Measurements from ENCODE around the gene ALOX5. TPM values are rescaled to one million over a fixed set of nuclear protein-coding genes. Genes with fewer than 3 reads are reported as not detected.

ALOX5 gene
- total RNA-seq, 1 experiment from 2014 or later = not detected

DNA sequence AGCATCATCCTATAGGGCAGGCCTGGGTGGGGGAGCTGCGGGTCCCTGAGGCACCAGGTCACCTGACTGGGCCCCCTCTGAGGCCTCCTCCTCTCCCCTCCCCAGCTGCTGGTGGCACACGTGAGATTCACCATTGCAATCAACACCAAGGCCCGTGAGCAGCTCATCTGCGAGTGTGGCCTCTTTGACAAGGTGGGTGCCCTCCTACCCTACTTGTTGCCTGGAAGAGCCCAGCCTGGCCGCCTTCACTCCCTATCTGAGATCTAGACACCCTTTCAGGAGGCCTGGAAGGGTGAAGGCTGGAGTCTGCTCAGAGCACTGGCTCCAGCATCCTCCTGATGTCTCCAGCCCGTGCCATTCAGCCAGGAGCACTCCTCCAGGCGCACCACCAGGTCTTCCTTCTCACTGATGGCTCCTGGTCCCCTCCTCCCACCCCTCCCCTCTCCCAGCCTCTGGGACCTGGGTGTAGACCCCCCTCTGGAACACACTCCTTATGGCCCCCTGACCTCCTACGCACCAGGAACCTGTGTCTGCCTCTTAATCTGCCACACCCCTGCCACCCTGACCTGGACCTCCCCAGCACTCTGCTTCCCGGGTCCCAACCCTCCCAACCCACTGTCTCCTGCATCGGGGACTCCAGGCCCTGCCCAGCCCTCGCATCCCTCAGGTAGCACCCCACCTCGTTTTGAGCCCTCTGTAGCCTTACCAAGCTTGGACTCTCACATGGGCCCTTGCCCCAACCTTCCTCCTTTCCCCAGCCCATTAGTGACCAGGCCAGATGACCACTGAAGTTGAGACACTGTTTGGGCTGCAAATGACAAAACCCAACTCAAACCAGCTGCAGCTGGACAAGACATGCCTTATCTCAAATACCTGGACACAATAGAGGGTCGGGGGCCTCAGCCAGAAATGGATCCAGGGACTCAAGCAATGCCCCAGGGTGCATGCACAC, 67.5 kb downstream of the ALOX5 start:
- no peak for DNase-seq (ENCODE audit: extremely low read depth, low read depth)

DNA sequence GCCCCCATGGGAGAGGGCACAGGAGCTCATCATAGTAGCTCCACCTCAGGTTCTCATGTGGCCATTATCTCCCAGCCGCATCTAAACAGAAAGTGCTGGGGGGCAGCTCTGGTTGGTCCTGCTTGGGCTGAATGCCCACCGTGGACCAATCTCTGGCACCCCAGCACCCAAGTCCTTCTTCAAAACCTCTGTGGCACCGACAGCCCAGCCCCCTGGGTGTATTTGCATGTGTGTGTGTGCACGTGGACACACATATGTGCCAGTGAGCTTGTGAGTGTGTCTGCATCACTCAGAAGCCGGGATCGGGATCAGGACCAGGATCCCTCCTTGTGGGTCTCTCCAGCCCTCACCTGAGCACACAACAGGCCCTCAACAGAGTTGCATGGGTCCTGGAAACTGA, 68.2 kb downstream of the ALOX5 start:
- no peak for DNase-seq (ENCODE audit: extremely low read depth, low read depth)

DNA sequence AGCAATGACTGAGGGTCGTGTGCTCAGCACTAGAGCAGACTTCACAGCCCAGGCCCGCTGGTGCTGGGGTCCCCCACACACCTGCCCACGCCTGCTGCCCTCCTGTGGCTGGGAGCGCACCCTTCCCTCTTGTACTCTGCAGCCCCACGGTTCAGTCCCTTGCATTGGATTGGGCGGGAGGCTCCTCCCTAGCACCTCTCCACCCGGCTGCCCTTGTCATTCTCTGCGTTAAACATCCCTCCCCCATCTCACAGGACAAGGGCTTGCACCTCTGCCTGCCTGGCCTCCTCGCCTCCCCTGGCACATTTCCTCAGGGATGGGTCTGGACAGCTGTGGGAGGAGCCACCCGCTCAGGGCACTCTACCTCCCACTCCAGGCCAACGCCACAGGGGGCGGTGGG, 68.6 kb downstream of the ALOX5 start:
- no peak for DNase-seq (ENCODE audit: extremely low read depth, low read depth)

DNA sequence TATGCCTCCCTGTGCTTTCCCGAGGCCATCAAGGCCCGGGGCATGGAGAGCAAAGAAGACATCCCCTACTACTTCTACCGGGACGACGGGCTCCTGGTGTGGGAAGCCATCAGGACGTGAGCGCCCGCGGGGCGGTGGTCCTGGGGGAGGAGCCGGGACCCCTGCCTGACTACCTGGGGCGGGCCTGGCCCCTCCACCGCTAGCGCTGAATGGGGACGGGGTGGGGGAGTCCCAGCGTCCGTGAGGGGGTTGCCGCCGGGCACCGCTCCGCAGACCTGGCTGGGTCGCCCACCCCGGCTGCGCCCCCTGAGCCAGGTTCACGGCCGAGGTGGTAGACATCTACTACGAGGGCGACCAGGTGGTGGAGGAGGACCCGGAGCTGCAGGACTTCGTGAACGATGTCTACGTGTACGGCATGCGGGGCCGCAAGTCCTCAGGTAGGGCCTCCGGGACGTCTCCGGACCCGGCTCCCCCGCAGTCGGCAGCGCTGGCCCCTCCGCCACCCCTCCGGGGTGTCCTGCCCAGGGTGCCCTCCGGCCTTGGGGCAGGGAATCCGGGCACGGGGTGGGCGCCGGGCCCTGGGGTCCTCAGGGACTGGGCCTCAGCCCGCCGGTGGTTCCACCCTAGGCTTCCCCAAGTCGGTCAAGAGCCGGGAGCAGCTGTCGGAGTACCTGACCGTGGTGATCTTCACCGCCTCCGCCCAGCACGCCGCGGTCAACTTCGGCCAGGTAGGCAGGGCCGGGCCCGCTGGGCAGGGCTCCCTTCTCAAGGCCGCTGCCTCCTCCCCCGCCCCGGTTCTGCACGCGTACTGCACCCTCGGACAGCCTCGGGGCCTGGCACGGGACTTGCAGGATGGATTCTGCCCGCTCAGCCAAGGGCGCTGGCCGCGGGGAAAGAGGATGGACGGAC, 69.3 kb downstream of the ALOX5 start:
- DNase-seq (ENCODE audit: extremely low read depth, low read depth) = no peak

DNA sequence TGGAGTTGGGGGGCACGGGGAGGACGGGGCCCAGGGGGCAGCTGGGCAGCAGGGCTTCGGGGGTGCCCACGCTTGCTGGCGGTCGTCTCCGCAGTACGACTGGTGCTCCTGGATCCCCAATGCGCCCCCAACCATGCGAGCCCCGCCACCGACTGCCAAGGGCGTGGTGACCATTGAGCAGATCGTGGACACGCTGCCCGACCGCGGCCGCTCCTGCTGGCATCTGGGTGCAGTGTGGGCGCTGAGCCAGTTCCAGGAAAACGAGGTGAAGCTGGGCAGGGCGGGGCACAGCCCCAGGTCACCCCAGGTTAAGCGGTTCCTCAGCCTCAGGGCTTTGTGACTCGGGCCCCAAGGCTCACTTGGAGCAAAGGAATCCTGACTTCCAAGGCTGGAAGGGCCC, 70.0 kb downstream of the ALOX5 start:
- DNase-seq (ENCODE audit: extremely low read depth, low read depth) = no peak

DNA sequence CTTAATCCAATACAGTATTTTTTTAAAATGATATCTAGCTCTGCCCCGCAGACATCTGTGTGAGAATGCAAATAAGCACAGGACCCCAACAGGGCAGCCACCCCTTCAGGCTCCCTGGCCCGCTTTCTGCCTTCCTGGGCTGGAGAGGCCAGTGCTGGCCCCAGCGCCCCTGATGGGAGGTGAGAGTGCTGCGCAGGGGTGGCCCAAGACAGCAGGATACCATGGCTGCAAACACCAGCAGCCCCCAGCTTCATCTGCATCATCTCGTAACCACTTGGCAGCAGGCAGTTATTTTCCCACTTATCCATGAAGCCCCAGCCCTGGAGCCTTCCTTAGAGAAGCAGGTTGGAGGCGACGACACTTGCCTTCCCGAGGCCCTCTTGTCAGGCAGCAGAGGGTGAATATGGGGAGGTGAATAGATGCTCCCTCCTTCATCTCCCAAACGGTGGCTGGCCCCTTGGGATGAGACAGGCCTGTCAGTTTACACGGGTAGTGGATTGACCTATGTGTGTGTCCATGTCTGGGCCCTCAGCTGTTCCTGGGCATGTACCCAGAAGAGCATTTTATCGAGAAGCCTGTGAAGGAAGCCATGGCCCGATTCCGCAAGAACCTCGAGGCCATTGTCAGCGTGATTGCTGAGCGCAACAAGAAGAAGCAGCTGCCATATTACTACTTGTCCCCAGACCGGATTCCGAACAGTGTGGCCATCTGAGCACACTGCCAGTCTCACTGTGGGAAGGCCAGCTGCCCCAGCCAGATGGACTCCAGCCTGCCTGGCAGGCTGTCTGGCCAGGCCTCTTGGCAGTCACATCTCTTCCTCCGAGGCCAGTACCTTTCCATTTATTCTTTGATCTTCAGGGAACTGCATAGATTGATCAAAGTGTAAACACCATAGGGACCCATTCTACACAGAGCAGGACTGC, 71.2 kb downstream of the ALOX5 start:
- DNase-seq (ENCODE audit: extremely low read depth, low read depth) = no peak

DNA sequence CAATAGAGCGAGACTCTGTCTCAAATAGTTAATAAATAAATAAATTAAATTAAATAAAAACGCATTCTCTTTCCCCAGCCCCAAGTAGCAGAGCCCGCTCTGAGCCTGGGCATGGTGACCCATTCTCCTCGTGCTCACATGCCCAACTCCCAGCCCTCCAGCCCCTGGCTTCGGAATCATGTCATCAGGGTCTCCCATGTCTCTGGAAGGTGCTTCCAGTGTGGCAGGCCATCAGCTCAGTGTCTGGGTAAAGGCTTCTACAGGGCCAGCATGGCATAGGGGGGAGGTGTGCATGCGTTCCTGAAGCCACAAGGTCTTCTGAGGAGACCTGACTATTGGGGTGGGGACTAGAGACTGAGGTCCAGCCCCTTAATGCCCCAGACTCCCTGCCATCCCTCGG, 72.8 kb downstream of the ALOX5 start:
- no peak for DNase-seq (ENCODE audit: extremely low read depth, low read depth)

DNA sequence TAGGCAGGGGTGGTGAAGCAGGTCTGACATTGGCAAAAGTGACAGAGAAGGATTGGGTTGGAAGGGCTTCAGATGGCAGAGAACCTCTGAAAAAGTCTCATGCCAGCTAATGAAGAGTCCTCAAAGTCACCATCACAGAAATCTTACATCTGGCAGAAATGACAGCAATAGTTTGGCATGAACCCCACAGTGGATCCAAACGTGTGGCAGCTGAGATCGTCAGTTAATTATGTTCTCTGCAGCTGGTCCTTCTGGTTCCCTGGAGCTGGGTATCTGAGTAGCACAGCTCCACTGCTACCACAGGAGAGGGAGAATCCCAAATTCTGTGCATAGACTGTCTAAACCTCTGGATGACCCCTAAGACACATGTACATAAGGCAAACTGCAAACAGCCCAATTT, 73.4 kb downstream of the ALOX5 start:
- DNase-seq (ENCODE audit: extremely low read depth, low read depth) = no peak

DNA sequence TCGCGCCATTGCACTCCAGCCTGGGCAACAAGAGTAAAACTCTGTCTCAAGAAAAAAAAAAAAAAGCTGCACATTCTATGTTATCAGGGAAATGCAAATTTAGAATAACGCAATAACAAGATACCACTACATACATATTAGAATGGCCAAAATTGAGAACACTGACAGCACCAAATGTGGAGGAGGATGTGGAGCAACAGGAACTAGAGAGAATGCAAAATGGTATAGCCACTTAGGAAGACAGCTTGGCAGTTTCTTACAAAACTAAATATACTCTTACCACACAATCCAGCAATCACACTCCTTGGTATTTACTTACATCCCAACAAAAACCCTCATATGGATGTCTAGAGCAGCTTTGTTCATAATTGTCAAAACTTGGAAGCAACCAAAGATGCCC, 76.8 kb downstream of the ALOX5 start:
- no peak for DNase-seq (ENCODE audit: extremely low read depth, low read depth)

DNA sequence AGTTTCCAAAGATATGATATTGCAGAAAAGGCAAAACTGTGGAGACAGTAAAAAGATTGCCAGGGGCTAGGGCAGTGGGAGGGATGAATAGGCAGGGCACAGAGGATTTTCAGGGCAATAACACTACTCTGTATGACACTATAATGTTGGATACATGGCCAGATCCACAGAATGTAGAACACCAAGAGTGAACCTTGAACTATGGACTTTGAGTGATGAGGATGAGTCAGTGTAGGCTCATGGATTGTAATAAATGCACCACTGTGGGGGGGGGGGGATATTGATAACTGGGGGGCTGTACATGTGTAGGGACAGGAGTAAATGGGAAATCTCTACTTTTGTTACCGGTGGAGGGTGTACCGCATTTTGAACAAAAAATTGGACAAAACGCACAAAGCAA, 77.4 kb downstream of the ALOX5 start:
- no peak for DNase-seq (ENCODE audit: extremely low read depth, low read depth)

DNA sequence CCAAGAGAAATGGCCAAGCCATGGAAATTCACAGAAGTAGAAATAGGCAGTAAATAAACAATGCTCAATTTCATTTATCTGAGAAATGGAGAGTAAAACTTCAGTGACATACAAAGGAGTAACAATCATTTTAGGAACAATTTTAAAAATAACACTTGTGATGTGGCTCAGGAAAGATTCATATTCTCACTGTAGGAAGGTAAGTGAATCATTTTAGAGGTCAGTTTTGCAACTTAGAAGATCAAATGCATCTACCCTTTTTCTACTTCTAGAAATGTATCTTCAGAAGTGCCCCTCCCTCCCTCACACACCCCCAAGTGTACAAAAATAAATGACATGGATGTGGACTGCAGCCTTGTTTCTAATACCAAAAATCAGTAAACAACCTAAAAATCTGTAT, 78.3 kb downstream of the ALOX5 start:
- no peak for DNase-seq (ENCODE audit: extremely low read depth, low read depth)

DNA sequence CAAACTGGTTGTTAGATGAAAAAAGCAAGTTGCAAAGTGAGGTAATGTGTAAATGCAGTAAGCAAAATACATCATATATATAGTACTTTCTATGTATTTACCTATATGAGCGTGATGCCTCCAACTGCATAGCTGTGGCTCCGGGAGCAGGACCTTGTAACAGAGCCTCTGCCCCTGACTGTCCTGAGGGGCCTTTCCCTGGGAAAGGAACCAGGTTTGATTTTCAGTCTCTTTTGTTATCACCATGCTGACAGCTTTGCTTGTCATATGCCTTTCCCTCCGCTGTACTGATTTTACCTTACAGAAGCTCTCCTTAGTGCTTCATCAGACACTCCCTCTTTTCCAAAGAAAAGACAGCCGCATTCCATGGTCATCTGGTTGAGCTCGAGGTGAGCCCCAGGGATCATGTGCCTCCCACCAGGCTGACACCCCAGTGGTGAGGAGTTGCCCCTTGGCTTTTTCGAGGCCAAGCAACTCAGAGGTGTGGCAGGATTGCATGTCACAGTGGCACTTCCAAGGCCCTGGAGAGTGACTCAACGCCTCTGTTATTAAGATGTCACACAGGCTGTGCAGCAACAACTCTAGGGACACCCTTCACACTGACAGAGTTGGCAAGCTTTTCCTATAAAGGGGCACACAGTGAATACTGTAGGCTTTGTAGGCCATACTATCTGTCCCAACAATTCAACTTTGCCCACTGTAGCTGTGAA, 78.9 kb downstream of the ALOX5 start:
- DNase-seq (ENCODE audit: extremely low read depth, low read depth) = no peak

DNA sequence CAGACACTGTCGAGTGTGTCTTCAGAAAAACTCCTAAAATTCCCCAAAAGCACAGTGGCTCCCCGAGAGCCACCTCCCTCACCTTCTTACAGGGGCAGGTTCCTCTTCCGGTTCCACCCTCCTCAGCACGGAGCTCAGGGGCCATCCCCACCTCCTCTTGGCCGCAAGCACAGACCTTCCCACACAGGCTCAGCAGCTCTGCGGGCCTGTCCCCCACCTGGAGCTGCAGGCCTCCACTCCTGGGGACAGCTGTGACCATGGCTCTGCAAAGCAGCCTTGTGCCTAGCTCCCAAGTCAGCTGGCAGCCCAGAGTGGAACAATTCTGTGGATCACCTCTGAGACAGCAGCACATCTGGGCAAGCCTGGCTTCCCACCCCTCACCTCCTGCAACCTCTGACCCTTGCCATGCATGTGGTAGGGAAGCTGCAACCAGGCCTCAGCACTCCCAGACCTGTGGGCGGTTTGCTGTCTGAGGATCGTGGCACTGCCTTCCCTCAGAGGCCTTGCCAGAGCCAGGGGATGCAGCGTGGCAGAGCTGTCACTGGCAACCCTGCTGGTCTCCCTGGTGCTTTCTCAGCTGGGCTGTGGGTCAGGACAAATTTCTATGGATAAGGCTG, 79.7 kb downstream of the ALOX5 start:
- DNase-seq (ENCODE audit: extremely low read depth, low read depth) = no peak

DNA sequence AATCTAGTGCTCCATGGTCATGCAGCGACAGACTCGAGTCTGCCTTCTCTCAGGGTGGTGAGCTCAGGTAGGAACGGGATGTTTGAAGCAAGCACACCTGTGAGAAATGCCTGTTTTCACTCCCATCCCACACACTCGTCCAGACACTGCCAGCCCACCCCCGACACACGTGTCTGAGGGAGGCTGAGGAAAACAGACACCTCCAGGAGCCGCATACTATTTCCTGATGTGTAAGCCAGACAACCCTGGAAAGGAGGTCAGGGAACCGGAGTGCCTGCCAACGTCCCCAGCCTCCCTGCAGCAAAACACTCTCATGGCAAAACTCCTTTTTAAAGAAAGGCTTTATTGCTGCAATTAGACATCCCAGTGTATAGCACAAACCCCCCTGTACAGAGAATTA, 80.2 kb downstream of the ALOX5 start:
- no peak for DNase-seq (ENCODE audit: extremely low read depth, low read depth)

DNA sequence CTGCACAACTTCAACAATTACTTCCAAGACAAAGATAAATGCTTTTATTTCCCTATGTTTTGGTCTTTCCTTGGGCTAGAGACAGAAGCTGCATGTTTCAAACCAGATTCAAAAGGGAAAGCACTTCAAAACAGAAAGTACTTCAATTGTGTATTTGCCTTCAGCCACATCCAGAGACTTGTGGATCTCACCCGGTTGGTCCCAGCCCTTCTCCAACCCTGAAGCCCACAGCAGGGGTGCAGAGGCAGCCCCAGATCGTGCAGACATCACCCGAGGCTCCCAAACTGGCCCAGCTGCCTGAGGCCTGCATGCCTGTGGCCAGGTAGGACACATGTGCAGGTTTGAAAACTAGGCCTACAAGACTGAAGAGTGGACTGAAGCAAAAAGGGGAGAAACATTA, 80.8 kb downstream of the ALOX5 start:
- no peak for DNase-seq (ENCODE audit: extremely low read depth, low read depth)

DNA sequence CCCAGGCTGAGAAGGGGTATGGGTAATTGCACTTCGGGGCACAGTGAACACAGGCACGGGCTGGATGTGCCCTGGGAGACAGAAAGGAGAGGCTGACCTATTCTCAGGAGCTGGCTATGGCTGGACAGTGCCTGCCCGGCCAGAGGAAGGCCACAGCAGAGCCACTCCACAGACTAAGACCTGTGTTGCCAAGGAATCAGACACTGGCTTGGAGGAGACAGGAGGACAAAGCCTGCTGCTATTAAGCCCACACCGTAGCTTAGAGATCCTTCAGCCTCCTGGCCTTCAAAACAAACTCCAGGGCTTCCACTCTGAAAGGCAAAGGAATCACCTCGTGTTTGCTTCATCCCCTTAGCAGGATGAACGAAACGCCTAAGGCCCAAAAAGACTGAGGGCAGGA, 82.2 kb downstream of the ALOX5 start:
- no peak for DNase-seq (ENCODE audit: extremely low read depth, low read depth)

DNA sequence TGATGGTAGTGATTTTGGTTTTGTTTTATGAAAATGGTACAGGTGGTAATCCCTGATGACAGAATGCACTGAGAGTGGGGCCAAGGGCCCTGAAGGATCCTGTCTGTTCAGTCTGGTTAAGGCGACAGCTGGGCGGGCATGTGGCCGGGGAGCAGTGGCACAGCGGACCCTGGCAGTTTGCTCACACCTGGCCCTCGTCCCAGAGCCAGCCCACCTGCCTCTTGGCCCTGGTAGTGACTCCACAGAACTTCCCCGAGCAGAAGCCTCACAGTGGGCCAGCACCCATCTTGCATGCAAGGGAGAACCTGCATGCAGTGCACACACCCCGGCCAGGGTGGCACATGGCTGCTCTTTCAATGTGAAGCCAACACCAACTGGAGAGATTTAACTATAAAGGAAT, 82.8 kb downstream of the ALOX5 start:
- no peak for DNase-seq (ENCODE audit: extremely low read depth, low read depth)

DNA sequence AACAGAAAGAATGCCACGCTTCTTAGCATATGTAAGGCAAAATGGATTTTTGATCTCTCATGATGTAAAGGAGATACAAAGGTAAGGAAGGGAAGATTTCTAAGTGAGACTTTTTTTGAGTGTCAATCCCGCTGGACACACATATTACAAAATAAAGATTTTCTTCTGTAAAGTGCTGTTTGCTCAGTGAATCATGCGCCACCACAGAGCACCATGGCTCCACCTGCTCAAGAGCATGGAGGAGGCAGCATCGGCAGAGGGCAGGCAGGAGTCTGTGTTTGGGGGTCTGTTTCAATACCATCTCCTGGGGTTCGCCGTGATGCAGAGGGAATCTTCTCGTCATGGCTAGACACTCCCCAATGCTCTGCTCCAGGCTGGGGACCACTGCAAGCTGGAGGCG, 83.5 kb downstream of the ALOX5 start:
- no peak for DNase-seq (ENCODE audit: extremely low read depth, low read depth)

DNA sequence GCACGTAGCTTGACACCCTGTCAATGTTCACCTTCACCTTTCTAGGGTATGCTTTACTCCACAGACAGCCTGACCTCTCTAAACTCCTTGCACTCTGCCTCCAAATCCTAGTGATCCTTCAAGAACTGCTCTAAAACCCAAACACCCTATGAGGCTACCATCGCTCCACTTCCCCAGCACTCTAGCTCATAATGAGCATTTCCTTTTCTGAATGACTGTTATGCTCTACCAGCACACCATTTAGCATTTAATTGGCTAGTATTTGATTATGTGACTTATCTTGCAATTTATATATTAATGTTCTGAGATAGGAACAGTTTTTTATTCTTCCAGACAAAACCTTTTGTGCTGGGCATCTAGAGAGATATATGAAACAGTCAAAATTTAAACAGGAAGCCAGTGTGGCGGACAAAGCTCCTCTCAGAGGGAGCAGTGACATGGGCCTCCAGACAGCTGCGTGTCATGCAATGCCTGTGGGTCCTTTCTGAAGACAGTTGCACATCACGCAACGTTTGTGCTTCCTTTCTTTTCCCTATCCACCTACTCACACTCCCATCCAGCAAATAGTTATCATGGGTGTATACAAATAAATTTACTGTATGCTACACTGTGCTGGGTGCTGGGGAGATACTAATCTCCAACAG, 86.3 kb downstream of the ALOX5 start:
- DNase-seq (ENCODE audit: extremely low read depth, low read depth) = no peak
